WTC11 (cell line): ENCODE measurements around the gene FAM118B. TPM values are rescaled to one million over a fixed set of nuclear protein-coding genes. Genes with fewer than 3 reads are reported as not detected.

Experiments
- ATAC-seq: fragments of 200-7000 bp; cut with Tn5 transposase; 2 replicates; pipeline ENCODE4 v1.10.0; 2021; ENCODE audit warnings: mild to moderate bottlenecking, moderate library complexity
- CTCF ChIA-PET: fragments of 300-600 bp; sonication (Branson Sonifier 250); formaldehyde crosslinking; loops from one replicate; lab custom pipeline; 2021; ENCODE audit warnings: antibody characterized with exemption; lab: Charles Lee
- POLR2A ChIA-PET: fragments of 350-600 bp; sonication (Branson Sonifier 250); formaldehyde crosslinking; loops from one replicate; lab custom pipeline; 2021; ENCODE audit warnings: antibody characterized with exemption; lab: Charles Lee
- DNase-seq: peaks from one replicate; pipeline ENCODE4 v3.0.0; 2021; ENCODE audit warnings: low spot score
- H3K27ac Mint-ChIP-seq: 2 replicates; pipeline ENCODE4 v1.8.0; 2021; ENCODE audit warnings: mixed read lengths
- H3K27me3 Mint-ChIP-seq: 2 replicates; pipeline ENCODE4 v1.8.0; 2021; ENCODE audit warnings: low read depth, mild to moderate bottlenecking, moderate library complexity, mixed read lengths
- H3K36me3 Mint-ChIP-seq: 2 replicates; pipeline ENCODE4 v1.8.0; 2021; ENCODE audit warnings: mixed read lengths
- H3K4me1 Mint-ChIP-seq: 2 replicates; pipeline ENCODE4 v1.8.0; 2022; ENCODE audit warnings: mixed read lengths
- H3K4me3 Mint-ChIP-seq: 2 replicates; pipeline ENCODE4 v1.8.0; 2021; ENCODE audit warnings: mild to moderate bottlenecking, moderate library complexity, mixed read lengths
- H3K9me3 Mint-ChIP-seq: 2 replicates; pipeline ENCODE4 v1.8.0; 2021; ENCODE audit warnings: mixed read lengths
- CREM ChIP-seq: sonication (generic); formaldehyde crosslinking; IDR thresholded peaks from 2 replicates; pipeline ENCODE4 v1.8.1; 2022; ENCODE audit warnings: mild to moderate bottlenecking, missing genetic modification reagents, moderate library complexity
- ETV6 ChIP-seq: sonication (generic); formaldehyde crosslinking; IDR thresholded peaks from 2 replicates; pipeline ENCODE4 v1.8.1; 2022; ENCODE audit warnings: mild to moderate bottlenecking, missing genetic modification reagents
- FOXJ3 ChIP-seq: sonication (generic); formaldehyde crosslinking; IDR thresholded peaks from 2 replicates; pipeline ENCODE4 v1.9.0; 2021; ENCODE audit warnings: missing genetic modification reagents, mild to moderate bottlenecking, borderline replicate concordance
- GRHL2 ChIP-seq: fragments of 250-450 bp; sonication (Bioruptor Pico); IDR thresholded peaks from 2 replicates; pipeline ENCODE4 v1.8.0; 2022; ENCODE audit warnings: mild to moderate bottlenecking, moderate library complexity; ENCODE audit not compliant: insufficient replicate concordance, severe bottlenecking
- GTF2I ChIP-seq: fragments of 250-450 bp; sonication (Bioruptor Pico); conservative IDR thresholded peaks from 2 replicates; pipeline ENCODE4 v1.4.0; 2021; ENCODE audit warnings: mild to moderate bottlenecking
- HMGA2 ChIP-seq: fragments of 250-450 bp; sonication (Bioruptor Pico); IDR thresholded peaks from 2 replicates; pipeline ENCODE4 v1.4.0; 2021; ENCODE audit warnings: mild to moderate bottlenecking, moderate library complexity
- MLX ChIP-seq: sonication (generic); formaldehyde crosslinking; IDR thresholded peaks from 2 replicates; pipeline ENCODE4 v1.8.1; 2023; ENCODE audit warnings: mild to moderate bottlenecking, missing genetic modification reagents, moderate library complexity
- MYBL2 ChIP-seq: sonication (generic); formaldehyde crosslinking; IDR thresholded peaks from 2 replicates; pipeline ENCODE4 v1.8.1; 2023; ENCODE audit warnings: mild to moderate bottlenecking, moderate library complexity, missing genetic modification reagents
- NFATC4 ChIP-seq: fragments of 250-450 bp; sonication (Bioruptor Pico); IDR thresholded peaks from 2 replicates; pipeline ENCODE4 v1.9.0; 2021; ENCODE audit warnings: mild to moderate bottlenecking
- NR2C2 ChIP-seq: sonication (generic); formaldehyde crosslinking; IDR thresholded peaks from 2 replicates; pipeline ENCODE4 v1.8.0; 2022; ENCODE audit warnings: mild to moderate bottlenecking, missing genetic modification reagents
- PRDM15 ChIP-seq: sonication (generic); formaldehyde crosslinking; IDR thresholded peaks from 2 replicates; pipeline ENCODE4 v1.8.0; 2022; ENCODE audit warnings: missing genetic modification reagents
- RELA ChIP-seq: sonication (generic); formaldehyde crosslinking; IDR thresholded peaks from 2 replicates; pipeline ENCODE4 v1.8.1; 2022; ENCODE audit warnings: missing genetic modification reagents, mild to moderate bottlenecking, borderline replicate concordance
- SMAD3 ChIP-seq: sonication (generic); formaldehyde crosslinking; IDR thresholded peaks from 2 replicates; pipeline ENCODE4 v1.8.0; 2022; ENCODE audit warnings: missing genetic modification reagents, mild to moderate bottlenecking, borderline replicate concordance
- SMAD4 ChIP-seq: sonication (generic); formaldehyde crosslinking; IDR thresholded peaks from 2 replicates; pipeline ENCODE4 v1.8.0; 2022; ENCODE audit warnings: mild to moderate bottlenecking, missing genetic modification reagents
- TCF7 ChIP-seq: sonication (generic); formaldehyde crosslinking; IDR thresholded peaks from 2 replicates; pipeline ENCODE4 v1.8.0; 2022; ENCODE audit warnings: mild to moderate bottlenecking, low read depth, missing genetic modification reagents, moderate library complexity
- TEAD4 ChIP-seq: sonication (generic); formaldehyde crosslinking; IDR thresholded peaks from 2 replicates; pipeline ENCODE4 v1.8.0; 2022; ENCODE audit warnings: mild to moderate bottlenecking, missing genetic modification reagents
- TP53 ChIP-seq: sonication (generic); formaldehyde crosslinking; IDR thresholded peaks from 2 replicates; pipeline ENCODE4 v1.8.1; 2023; ENCODE audit warnings: mild to moderate bottlenecking, missing genetic modification reagents
- USF1 ChIP-seq: sonication (generic); formaldehyde crosslinking; IDR thresholded peaks from 2 replicates; pipeline ENCODE4 v1.8.0; 2022; ENCODE audit warnings: mild to moderate bottlenecking, missing genetic modification reagents
- ZBTB21 ChIP-seq: sonication (generic); formaldehyde crosslinking; IDR thresholded peaks from 2 replicates; pipeline ENCODE4 v1.8.1; 2023; ENCODE audit warnings: mild to moderate bottlenecking, missing genetic modification reagents, borderline replicate concordance
- ZNF423 ChIP-seq: fragments of 250-450 bp; sonication (Bioruptor Pico); IDR thresholded peaks from 2 replicates; pipeline ENCODE4 v2.1.2; 2022; ENCODE audit warnings: mild to moderate bottlenecking, moderate library complexity
- ZSCAN18 ChIP-seq: fragments of 250-450 bp; sonication (Bioruptor Pico); IDR thresholded peaks from 2 replicates; pipeline ENCODE4 v2.1.2; 2022; ENCODE audit warnings: mild to moderate bottlenecking, moderate library complexity
- total RNA-seq: library from RNA; stranded (reverse); gene quantifications from 3 replicates; pipeline ENCODE4 v1.2.3, GENCODE V29; 2021
- TF ChIP-seq, protein P1 (sequence below): sonication (generic); formaldehyde crosslinking; IDR thresholded peaks from 2 replicates; pipeline ENCODE4 v1.8.0; 2023; ENCODE audit warnings: mild to moderate bottlenecking, missing genetic modification reagents
- TF ChIP-seq, protein P2 (sequence below): sonication (generic); formaldehyde crosslinking; conservative IDR thresholded peaks from 2 replicates; pipeline ENCODE4 v1.8.1; 2022; ENCODE audit warnings: mild to moderate bottlenecking, missing genetic modification reagents
- TF ChIP-seq, protein P3 (sequence below): sonication (generic); formaldehyde crosslinking; IDR thresholded peaks from 2 replicates; pipeline ENCODE4 v1.8.0; 2022; ENCODE audit warnings: mild to moderate bottlenecking, missing genetic modification reagents
- TF ChIP-seq, protein P4 (sequence below): sonication (generic); formaldehyde crosslinking; IDR thresholded peaks from 2 replicates; pipeline ENCODE4 v1.8.1; 2022; ENCODE audit warnings: missing genetic modification reagents, borderline replicate concordance

Gene FAM118B
- total RNA-seq, 1 experiment from 2014 or later = 35.3 TPM

DNA sequence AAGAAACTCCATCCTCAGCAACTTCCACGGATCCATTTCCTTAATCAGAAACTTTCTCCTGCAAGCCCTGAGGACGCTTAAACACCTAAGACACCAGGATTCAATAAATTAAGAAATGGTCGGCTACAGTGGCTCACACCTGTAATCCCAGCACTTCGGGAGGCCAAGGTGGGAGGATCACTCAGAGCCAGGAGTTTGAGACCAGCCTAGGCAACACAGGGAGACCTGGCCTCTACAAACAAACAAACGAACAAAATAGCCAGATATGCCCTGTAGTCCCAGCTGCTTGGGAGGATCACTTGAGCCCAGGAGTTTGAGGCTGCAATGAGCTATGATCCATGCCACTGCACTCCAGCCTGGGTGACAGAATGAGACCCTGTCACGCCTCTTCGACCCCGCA is 46.8 kb upstream of the FAM118B start:
- Mint-ChIP-seq H3K36me3 (no peaks in the 10 kb centered on the region), H3K27ac (no peak overlapping the region), H3K27me3 (peaks cover 2% of the 10 kb centered on the region; the same call in 1 of the 2 replicates), H3K4me3 (no peak overlapping the region), H3K9me3 (no peaks in the 10 kb centered on the region), H3K4me1 (peaks cover 39% of the 10 kb centered on the region)
- ChIA-PET CTCF (no interaction called here), POLR2A (no interaction called here)
- DNase-seq = no peak
- TF ChIP-seq TCF7 (CRISPR knock-in tag) (no peak), GRHL2 (CRISPR knock-in tag) (no peak), MYBL2 (CRISPR knock-in tag) (no peak), RELA (CRISPR knock-in tag) (no peak), SMAD4 (CRISPR knock-in tag) (no peak), SMAD3 (CRISPR knock-in tag) (no peak), ETV6 (CRISPR knock-in tag) (no peak), ZBTB21 (no peak), CREM (CRISPR knock-in tag) (no peak), HMGA2 (CRISPR knock-in tag) (no peak), GTF2I (CRISPR knock-in tag) (no peak), TP53 (CRISPR knock-in tag) (no peak), USF1 (no peak)
- TF ChIP-seq, protein P1, sequence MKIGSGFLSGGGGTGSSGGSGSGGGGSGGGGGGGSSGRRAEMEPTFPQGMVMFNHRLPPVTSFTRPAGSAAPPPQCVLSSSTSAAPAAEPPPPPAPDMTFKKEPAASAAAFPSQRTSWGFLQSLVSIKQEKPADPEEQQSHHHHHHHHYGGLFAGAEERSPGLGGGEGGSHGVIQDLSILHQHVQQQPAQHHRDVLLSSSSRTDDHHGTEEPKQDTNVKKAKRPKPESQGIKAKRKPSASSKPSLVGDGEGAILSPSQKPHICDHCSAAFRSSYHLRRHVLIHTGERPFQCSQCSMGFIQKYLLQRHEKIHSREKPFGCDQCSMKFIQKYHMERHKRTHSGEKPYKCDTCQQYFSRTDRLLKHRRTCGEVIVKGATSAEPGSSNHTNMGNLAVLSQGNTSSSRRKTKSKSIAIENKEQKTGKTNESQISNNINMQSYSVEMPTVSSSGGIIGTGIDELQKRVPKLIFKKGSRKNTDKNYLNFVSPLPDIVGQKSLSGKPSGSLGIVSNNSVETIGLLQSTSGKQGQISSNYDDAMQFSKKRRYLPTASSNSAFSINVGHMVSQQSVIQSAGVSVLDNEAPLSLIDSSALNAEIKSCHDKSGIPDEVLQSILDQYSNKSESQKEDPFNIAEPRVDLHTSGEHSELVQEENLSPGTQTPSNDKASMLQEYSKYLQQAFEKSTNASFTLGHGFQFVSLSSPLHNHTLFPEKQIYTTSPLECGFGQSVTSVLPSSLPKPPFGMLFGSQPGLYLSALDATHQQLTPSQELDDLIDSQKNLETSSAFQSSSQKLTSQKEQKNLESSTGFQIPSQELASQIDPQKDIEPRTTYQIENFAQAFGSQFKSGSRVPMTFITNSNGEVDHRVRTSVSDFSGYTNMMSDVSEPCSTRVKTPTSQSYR (CRISPR knock-in tag) = no peak
- TF ChIP-seq, protein P2, sequence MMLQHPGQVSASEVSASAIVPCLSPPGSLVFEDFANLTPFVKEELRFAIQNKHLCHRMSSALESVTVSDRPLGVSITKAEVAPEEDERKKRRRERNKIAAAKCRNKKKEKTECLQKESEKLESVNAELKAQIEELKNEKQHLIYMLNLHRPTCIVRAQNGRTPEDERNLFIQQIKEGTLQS (CRISPR knock-in tag) = no peak
- TF ChIP-seq, protein P3, sequence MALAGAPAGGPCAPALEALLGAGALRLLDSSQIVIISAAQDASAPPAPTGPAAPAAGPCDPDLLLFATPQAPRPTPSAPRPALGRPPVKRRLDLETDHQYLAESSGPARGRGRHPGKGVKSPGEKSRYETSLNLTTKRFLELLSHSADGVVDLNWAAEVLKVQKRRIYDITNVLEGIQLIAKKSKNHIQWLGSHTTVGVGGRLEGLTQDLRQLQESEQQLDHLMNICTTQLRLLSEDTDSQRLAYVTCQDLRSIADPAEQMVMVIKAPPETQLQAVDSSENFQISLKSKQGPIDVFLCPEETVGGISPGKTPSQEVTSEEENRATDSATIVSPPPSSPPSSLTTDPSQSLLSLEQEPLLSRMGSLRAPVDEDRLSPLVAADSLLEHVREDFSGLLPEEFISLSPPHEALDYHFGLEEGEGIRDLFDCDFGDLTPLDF (CRISPR knock-in tag) = no peak
- no peak for ATAC-seq

- no peaks in the 10 kb centered on the region for H3K9me3 Mint-ChIP-seq
- ChIA-PET POLR2A (no interaction called here), CTCF (no interaction called here)
- H3K27ac Mint-ChIP-seq = no peak overlapping the region
- no peaks in the 10 kb centered on the region for H3K36me3 Mint-ChIP-seq
- DNase-seq = no peak
- H3K4me1 Mint-ChIP-seq = peaks cover 40% of the 10 kb centered on the region
- peaks cover 2% of the 10 kb centered on the region; the same call in 1 of the 2 replicates for H3K27me3 Mint-ChIP-seq
- ATAC-seq = no peak
- H3K4me3 Mint-ChIP-seq = no peak overlapping the region
- no peak for TF ChIP-seq FOXJ3 (CRISPR knock-in tag)
- TF ChIP-seq ZSCAN18 (CRISPR knock-in tag) = no peak
- no peak for TF ChIP-seq MLX (CRISPR knock-in tag)
- no peak for TF ChIP-seq NFATC4 (CRISPR knock-in tag)
- TF ChIP-seq, protein P4, sequence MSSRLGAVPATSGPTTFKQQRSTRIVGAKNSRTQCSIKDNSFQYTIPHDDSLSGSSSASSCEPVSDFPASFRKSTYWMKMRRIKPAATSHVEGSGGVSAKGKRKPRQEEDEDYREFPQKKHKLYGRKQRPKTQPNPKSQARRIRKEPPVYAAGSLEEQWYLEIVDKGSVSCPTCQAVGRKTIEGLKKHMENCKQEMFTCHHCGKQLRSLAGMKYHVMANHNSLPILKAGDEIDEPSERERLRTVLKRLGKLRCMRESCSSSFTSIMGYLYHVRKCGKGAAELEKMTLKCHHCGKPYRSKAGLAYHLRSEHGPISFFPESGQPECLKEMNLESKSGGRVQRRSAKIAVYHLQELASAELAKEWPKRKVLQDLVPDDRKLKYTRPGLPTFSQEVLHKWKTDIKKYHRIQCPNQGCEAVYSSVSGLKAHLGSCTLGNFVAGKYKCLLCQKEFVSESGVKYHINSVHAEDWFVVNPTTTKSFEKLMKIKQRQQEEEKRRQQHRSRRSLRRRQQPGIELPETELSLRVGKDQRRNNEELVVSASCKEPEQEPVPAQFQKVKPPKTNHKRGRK (CRISPR knock-in tag) = no peak
- TF ChIP-seq ZNF423 (CRISPR knock-in tag) = no peak
- no peak for TF ChIP-seq NR2C2 (CRISPR knock-in tag)
- no peak for TF ChIP-seq TEAD4 (CRISPR knock-in tag)
- TF ChIP-seq PRDM15 (CRISPR knock-in tag) = no peak
Measured at GRCh38 chr11:126165311-126165720, 46.3 kb upstream of the FAM118B start.
